Endothelial cell of umbilical vein (primary cell): ENCODE results near the gene MEGF10.

ENCODE experiments used
- POLR2A ChIP-seq: IDR thresholded peaks from 2 replicates; pipeline ENCODE4 v1.6.1; 2012; ENCODE audit warnings: low read depth, mild to moderate bottlenecking, control low read depth, low read length
- POLR2AphosphoS5 ChIP-seq: IDR thresholded peaks from 2 replicates; pipeline ENCODE4 v1.6.1; 2012; ENCODE audit warnings: low read depth, mild to moderate bottlenecking, control low read depth, low read length, moderate library complexity; ENCODE audit not compliant: insufficient read depth
- TF ChIP-seq, protein P1 (sequence below), 2 donors: IDR thresholded peaks; 1 replicate in 1 of 2; 2 replicates in 1 of 2; pipeline ENCODE4 v1.5.1; 2011; ENCODE audit warnings: low read length in 2 of 2, mild to moderate bottlenecking in 2 of 2, moderate library complexity in 2 of 2, control low read depth in 1 of 2, inconsistent platforms in 1 of 2, low read depth in 1 of 2; ENCODE audit not compliant: insufficient read depth in 1 of 2; ENCODE audit errors: extremely low read depth in 1 of 2

DNA sequence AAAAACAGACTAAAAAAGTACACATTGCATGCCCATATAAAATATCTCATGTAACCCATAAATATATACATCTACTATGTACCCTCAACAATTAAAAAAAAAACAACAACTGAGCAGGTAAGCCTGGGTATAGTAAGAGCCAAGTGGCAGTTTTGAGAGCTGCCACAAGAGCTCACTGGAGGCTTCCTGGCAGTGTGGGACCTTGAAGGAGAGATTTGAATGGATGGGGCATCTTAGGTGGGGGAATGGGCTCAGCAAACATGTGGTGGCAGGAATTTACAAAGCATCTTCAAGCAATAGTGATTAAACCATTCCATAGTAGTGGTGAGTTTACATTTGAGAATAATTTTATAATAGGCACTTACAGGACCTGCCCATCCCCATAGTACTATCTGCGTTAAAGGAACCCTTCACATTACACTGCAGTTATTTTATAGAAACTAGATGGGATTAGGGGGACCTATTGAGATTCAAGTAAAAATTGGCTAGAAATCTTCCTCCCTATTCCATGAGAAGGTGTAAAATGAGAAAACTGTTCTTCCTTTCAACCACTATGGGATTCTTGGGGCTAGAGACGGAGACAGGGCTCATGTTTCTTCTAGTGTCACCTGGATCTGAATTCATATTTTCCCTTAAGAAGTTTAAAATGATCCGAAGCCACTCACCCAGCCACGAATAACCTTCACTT lies 6.9 kb downstream of the MEGF10 start:
- TF ChIP-seq, protein P1, sequence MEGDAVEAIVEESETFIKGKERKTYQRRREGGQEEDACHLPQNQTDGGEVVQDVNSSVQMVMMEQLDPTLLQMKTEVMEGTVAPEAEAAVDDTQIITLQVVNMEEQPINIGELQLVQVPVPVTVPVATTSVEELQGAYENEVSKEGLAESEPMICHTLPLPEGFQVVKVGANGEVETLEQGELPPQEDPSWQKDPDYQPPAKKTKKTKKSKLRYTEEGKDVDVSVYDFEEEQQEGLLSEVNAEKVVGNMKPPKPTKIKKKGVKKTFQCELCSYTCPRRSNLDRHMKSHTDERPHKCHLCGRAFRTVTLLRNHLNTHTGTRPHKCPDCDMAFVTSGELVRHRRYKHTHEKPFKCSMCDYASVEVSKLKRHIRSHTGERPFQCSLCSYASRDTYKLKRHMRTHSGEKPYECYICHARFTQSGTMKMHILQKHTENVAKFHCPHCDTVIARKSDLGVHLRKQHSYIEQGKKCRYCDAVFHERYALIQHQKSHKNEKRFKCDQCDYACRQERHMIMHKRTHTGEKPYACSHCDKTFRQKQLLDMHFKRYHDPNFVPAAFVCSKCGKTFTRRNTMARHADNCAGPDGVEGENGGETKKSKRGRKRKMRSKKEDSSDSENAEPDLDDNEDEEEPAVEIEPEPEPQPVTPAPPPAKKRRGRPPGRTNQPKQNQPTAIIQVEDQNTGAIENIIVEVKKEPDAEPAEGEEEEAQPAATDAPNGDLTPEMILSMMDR (IDR thresholded peaks at IDR 0.05; ENCODE audit: extremely low read depth in 1 of 2, insufficient read depth in 1 of 2, low read depth in 1 of 2, low read length in 2 of 2) = no peak
- TF ChIP-seq POLR2AphosphoS5 (no peak), POLR2A (no peak)
